HG02852 (cell line): ENCODE data around the gene LRP1B.

ENCODE experiments used
- ATAC-seq: cut with Tn5 transposase; IDR thresholded peaks from one replicate; pipeline ENCODE4 v1.9.1; 2021; ENCODE audit warnings: mild to moderate bottlenecking, moderate library complexity; ENCODE audit not compliant: unreplicated experiment

Gene LRP1B

DNA sequence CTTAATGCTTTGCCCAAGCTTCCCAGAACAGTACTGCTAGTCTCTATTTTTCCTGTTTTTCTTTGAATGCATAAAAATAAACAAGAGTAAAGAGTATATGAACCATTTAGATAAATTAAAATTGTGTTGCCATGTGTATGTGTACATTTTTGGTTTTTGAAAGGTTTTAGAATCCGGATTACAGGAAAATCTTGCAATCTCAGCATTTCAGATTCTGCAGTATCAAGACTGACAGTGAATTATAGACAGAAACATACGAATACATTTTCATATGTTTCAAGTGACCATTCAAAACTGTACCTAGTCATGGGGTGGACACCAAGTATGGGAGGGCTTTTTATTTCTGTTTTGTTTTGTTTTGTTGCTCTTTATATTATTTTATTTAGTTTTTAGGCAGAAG, 604.1 kb downstream of the LRP1B start:
- ATAC-seq: no peak

DNA sequence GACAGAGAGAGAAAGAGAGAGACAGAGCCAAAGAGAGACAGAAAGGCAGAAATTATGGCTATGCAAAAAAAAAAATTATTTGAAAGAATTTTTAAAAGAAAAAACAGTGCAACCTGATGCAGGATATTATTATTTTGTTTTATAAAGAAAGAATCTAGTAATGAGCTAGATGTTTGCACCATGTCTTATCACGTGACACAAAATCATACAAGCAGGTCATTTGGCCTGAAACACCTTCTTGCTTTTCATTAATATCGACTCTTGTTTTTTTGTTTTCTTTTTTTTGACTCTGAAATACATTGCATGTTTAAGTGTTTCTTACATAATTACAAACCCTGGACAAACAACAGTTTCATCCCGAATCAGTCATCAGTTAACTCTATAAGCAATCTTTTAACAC, 606.0 kb downstream of the LRP1B start:
- ATAC-seq: no peak

GRCh38 chr2:141523199-141523598, 607.6 kb downstream of the LRP1B start:
- peak; percentile 63 for ATAC-seq

DNA sequence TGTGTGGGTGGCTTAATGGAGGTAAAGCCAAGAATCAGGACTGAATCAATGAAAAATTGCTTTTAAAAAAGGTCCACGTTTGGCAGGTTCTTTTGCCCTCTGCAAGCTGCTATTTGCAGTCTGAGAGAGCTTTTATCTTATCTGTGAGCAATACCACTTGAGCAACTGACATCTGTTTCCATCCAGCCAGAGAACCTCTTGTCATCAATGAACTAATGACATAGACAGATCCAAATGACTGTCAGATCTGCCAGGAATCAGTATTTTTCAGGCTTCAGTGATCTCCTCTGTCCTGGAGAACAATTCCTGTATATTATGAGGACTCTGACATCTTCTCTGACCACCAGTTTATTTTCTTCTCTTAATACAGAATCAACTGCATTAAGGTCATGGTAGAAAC, 608.1 kb downstream of the LRP1B start:
- ATAC-seq: no peak

DNA sequence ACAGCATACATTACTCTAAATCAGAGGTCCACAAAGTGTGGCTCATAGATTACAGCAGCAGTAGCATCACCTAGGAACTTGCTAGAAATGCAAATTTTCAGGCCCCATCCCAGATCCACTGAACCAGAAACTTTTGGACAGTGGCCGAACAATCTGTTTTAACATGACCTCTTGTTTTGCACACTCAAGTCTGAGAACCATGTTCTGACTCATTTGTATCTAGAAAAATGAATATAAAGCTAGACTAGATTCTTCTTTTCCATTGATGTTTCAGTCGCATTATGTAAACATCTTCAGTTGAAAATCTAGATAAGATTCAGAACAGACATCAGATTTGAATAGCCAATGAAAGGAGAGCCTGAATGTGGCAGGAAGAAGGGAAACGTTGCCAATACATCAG, 608.8 kb downstream of the LRP1B start:
- ATAC-seq: peak; percentile 64

GRCh38 chr2:141519906-141520305, 610.9 kb downstream of the LRP1B start:
- ATAC-seq: no peak

DNA sequence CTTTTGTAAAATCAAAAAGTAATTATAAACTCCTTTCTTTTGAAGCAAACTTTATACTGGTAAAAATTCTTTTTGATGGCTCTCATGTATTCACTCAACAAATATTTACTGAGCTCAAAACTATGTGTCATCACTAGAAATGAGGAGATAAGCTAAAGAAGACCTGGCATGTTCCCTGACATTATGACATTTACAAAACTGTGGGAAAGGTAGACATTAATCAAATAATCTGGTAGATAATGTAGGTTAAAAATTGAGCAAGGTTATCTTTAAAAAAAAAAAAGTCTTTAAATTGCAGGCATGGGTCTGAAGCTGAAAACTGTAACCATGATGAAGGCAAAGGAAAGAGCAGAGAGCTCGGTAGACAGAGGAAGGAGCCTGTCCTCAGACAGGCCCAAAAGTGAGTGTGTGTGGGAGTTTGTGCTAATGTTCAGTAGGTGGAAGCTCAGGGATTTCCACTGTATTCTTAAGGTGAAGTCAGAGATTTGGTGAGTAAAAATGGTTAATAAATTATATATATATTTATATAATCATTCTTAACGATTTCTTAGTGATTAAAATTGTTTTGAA, 612.9 kb downstream of the LRP1B start:
- no peak for ATAC-seq

- no peak for ATAC-seq
Measured at GRCh38 chr2:141517180-141517851, 613.5 kb downstream of the LRP1B start.

DNA sequence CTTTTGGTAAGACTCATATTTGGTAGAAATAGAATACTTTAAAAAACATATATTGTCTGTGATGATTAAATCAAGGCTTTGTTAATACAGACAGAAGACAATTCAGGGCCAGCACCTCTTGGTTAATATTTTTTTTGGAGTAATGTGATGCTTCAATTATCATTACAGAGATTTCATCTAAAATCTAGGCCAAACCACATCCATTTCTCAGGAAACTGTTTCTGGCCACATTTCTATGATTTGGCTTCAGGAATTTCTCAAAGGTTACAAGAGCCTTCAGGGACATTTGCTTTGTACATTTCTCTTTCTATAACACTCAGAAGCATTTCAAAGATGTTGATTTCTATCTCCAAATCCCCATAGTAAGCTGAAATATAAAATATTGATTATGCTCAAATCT, 614.9 kb downstream of the LRP1B start:
- ATAC-seq: no peak

DNA sequence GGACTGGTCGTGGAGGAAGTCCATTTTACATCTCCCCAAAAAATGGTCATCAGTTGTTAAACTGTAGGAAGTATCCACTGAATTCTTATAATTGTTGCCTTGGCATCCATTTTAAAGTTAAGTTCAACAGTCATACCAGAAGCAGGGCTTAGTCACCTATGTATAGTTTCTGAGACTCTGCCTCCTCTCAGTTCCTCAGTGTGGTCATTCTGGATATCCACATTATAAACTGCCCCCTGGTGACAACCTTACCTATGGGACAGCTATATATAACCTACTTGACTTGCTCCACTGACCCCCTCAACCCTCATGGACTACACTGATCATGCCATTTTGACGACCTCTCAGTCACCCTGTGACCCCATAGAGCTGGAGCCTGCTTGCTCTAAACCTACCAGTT, 617.0 kb downstream of the LRP1B start:
- ATAC-seq: peak; percentile 100

- ATAC-seq: no peak
Measured at GRCh38 chr2:141508806-141509595, 621.8 kb downstream of the LRP1B start.

DNA sequence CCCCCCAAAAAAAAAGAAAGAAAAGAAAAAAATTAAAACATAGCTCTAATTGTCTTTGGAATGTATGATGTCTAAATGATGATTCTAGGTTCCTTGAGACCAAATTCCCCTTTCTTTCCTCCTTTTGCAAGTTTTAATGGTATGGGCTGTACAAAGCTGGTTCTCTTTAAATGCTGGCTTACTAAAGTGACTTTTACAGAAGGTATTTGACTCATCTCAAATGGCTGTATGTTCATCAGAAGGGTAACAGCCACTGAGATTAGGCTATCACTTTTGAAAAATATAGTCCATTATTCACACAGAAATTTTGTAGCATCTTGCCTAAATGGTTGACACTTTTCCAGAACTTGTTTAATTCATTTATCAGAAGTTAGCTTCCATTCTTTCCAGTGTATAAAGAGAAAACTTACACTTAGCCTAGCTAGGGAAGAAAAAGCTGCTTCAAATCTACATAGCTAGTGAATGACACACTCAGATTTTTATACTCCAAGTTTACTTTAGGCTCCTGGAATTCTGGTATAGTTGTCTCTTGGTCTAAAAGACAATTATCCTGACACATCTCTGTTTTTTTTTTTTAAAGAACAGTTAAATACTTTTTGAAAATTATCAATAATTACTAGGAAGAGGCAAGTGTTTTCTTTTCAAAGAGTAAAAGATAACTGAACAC, 622.6 kb downstream of the LRP1B start:
- no peak for ATAC-seq

DNA sequence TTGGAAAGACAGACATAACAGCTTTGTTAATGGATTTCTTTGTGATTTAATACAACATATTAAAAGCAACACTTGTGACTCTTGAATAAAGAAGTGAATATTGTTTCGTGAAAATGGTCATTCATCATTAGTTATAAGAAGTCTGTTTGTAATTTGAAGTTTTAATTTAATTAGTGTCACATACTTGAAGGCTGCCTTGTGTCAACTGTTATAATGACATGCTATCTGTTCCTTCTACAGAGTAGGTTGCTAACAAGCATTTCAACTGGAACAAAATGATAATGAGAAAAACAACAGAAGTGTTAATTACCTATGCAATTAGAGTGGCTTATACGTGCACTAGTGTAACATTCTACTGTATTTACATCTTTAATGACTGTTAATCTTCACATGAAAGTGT, 624.7 kb downstream of the LRP1B start:
- no peak for ATAC-seq

DNA sequence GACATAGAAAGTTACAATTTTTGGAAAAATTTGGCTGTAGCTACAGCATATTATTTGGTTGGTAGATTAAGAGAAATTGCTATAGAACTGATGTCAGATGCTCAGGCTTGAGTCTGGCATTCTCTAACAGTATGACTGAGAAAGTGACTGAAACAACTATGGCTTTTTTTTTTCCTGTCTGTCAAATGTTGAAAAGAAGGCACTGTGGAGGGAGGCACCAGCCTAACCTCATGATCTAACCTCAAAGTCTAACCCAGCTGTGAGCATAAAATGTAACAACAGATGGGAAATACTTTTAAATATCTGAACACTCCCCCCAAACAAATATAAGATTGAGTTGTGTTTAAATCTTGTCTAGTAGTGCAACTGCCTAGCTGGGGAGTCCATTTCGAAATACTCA, 629.1 kb downstream of the LRP1B start:
- no peak for ATAC-seq

DNA sequence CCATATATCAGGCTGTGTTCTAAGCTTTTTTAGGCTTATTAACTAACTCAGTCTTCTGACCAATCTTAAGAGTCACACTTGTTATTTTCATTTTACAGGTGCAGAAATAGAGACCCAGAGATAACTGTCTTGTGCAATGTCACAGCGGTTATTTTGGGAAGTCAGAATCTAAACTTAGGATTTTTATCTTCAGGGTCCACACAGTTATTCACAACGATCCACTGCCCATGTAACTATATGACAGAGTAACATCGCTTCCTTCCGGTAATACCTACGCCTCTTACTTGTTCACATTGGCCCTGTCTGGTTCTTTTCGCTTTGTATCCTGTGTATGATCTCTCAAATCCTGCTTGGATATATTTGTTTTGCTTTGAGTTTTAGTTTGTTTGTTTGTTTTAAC, 631.7 kb downstream of the LRP1B start:
- no peak for ATAC-seq

DNA sequence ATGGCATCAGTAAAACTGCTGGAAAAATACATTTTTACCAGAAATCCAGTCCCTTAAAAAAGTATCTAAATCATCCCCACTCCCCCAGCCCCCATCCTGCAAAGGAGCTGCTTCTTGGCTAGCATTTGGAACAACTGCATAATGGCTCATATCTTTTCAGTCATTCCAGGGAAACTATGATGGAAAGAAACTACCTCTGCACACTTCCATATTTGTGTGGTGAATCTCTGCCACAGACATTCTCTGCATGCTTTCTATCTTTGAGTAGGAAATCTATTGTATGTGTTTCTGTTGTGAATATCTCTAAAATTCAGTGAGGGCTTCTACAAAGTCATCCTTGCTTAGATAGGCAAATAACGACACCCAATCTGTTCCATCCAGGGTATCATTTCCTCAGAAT, 632.3 kb downstream of the LRP1B start:
- no peak for ATAC-seq

- no peak for ATAC-seq
Measured at GRCh38 chr2:141497272-141497671, 633.5 kb downstream of the LRP1B start.

DNA sequence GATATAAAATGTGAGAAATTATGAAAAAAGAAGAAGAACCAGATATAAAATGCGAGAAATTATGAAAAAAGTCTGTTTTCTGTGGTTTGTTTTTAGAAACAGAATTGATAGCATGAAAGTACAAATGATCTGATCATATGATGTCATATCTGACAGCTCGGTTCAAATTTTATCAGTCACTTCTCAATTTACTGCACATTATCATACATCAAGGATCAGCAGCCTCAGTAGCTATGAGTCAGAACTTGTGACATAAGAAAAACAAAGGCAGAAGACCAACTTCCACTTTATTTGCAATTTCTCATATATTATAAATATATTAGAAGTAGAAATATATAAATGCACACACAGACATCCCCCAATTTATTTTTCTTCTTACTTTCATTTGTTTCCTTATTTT, 634.0 kb downstream of the LRP1B start:
- no peak for ATAC-seq

DNA sequence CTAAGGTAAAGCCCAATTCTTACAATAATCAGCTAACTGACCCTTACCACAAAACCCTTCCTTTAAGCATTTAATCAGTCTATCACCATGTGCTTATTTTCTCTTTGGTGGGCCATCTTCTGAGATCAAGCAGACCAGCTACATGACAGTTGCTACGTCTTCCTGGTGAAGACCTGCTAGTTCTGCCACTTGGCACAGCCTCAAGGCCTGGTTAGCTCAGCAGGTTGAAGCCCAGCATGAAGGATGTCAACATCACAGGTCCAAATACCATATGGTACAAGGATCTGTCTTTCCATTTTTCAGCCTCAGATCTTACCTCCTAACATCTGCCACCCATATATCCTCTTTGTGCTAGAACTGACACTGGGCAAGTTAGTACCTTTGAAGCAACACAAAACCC, 636.9 kb downstream of the LRP1B start:
- no peak for ATAC-seq

- no peak for ATAC-seq
Measured at GRCh38 chr2:141492816-141493215, 638.0 kb downstream of the LRP1B start.

GRCh38 chr2:141490886-141491285, 639.9 kb downstream of the LRP1B start:
- ATAC-seq: no peak

GRCh38 chr2:141482697-141483096, 648.1 kb downstream of the LRP1B start:
- no peak for ATAC-seq
